GM19452 (cell line): ENCODE measurements around the gene FSTL4.

Source experiments
- ATAC-seq: cut with Tn5 transposase; IDR thresholded peaks from one replicate; pipeline ENCODE4 v1.9.1; 2021; ENCODE audit not compliant: unreplicated experiment

Gene FSTL4

DNA sequence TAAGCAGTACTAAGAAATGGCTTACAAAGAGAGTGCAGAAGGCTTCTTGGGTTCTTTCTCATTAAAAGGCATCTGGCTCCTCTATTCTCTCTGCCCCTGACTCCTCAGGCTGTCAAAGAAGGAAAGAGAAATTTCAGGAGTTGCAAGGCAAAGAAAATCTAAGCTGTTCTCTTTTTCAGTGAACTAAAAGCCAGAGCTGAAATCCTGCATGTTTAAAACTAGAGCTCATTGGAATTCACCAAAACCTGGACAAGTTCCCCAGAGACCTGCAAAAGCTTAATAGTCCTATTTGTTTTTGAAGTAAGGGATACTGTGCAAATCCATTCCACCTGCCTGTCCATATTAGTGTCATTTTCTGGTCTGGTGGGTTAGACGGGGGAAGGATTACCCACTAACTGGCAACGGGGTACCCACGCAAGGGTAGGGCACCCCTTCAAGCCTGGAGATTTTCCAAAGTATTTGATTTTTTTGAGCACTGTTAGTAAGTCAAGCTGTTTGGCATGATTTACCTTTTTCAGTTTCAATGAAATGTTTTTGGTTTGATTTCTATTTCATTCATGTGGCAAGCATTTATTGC, 179.3 kb downstream of the FSTL4 start:
- ATAC-seq, result no peak

DNA sequence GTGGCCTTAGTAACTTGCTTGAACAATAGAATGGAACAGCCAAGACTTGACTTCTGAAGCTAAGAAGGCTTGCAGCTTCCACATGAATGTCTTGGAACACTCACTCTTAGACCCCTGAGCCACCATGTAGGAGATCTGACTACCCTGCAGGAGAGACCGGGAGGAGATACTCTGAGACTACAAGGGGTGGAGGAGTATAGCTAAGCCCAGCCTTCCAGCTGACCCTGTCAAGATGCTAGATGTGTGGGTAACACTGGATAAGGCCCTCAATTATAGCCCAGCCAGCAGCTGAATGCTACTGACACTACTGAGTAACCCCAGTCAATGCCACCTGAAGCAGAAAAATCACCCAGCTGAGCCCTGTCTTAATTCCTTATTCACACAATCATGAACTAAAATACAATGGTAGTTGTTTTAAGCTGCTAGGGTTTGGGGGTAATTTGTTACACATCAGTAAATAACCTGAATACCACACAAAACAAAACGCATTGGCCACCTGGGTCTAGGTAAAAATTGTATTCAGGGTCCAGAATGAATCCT, 180.9 kb downstream of the FSTL4 start:
- ATAC-seq, result no peak

DNA sequence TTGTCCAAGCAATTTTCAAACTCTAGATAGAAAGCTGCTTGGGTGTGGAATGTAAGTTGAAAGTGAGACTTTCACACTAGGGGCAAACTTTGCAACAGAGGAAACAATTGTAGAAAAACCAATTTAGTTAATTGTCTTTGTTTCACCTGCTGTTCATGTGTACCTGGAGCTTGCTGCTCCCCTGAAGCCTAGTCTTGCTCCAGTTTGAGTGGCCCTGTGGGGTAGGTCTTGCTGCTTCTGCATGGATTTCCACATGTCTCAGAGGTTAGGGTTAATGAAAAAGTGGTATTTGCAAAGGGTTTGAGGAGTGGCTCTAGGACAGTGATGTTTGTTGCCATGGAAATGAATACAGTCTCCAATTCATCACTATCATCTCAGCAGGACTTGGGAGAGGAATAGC, 182.2 kb downstream of the FSTL4 start:
- ATAC-seq, result no peak

DNA sequence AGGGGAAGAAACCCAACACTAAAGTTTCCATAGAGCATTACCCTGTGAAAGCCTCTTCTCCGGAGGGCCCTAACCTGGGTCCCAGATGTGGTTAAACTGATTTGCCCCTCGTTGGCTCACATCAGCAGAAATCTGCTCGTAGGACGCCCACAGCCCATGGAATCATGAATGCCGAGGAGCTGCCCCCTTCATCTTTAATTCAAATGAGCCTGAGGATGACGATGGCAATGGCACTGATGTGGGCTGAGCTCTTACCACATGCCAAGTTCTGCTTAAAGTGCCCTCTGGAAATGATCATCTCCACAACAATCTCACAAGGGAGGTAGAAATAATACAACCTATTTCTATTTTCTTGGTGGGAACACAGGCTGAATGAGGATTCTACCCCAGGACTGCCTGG, 183.3 kb downstream of the FSTL4 start:
- no peak for ATAC-seq

DNA sequence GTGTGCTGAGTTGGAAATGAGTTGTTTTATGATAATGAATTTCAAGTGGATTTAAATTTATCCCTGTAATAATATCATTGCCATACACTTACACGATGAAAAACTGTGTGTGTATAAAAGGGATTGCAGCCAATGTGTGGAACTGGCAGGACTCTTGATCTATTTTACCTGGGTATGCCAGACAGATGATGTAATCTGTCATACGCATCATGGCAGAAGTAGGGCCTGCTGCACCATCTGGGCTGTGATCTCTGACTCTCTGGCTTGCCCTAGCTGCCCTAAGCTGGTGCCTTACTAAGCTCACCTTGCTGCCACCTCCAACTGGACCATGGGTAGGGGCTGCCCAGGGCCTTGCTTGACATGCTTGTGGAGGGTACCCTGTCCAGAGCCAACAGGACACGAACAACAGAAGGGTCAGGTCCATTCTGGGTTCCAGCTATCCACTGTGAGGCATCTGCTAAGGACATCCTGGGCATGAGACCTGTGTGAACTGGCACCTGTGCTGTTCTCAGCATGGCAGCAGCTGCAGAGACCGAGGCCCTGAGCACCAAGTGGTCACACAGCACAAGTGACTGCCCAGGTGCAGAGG, 184.2 kb downstream of the FSTL4 start:
- ATAC-seq, result no peak

DNA sequence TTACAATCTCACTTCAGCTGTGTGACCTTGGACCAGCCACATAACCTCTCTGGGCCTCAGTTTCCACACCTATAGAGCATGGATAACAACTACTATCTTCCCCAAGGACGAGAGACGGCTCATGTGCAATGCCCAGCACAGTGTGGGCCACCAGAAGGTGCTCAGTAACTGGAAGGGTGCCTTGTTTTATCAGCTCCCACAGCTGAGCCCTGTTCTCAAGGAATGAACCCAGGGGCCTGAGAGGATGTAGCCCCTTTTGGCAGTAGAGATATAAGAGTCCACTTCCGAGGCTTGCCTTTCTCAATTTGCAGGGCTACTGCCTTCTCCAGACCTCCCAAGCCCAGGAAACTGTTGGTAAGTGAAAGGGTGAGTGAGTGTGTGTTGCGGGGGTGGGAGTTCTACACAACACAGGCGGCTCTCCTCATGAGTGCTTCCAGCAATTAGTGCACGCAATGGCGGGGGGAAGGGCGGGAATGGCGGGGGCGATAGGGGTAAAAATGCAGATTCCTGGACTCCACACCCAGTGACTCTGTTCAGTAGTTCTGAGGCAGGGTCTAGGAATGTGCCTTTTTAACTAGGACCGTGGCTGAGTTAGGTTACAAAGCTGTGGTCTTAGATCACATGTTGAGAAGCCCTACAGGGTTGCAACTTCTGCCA, 185.1 kb downstream of the FSTL4 start:
- no peak for ATAC-seq

DNA sequence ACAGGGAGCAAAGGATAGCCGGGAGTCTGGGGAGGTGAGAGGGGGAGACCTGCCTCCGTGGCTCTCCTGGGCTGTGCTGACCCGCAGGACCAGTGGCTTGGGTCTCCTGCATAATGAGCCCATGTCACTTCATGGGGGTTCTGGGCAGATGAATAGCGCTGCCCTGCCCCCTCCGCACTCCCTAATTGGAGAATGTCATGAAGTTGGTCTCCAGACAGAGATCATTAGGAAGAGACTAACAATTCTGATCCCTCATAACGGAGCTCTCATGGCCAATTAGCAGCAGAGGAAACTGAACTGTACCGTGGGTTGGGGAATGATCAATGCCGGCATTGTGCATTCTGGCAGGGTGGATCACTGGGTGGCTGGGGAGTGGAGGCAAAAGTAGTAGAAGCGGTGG, 186.1 kb downstream of the FSTL4 start:
- ATAC-seq, result no peak

DNA sequence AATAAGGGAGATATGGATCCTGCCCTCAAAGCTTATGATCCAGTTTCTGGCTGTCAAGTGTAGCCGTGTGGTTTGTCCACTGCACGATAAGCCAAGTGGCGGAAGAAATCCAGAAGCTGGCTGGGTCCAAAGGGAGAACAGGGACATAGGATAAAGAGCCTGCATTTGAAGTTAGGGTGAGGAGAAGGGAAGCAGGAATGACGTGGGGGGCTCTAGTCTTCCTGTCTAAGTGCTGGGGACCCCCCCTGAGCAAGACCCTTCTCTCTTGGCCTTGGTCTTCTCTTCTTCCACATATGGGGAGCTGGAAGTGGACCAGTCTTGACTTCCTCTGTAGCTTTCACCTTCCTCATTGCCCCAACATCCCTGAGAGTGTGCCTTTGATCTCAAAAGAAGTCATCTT, 186.6 kb downstream of the FSTL4 start:
- ATAC-seq, result no peak

DNA sequence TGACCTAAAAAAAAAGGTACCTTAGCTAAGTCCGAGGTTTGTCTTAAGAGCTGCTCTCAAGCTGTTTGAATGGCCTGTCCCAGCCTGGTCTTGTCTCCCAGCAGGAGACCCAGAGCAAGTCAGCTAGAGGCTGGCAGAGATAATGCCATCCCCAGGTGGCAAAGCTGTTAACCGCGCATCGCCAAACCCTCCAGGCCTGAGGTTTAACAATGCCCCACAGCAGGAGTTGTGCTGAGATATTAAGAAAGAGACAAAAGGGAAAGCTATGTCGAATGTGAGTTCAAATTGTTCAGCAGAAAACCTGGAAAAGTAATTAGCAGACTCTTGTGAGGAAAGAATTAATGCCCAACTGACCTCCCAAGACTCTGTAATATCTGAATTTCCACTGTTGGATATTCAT, 187.1 kb downstream of the FSTL4 start:
- ATAC-seq, result no peak

DNA sequence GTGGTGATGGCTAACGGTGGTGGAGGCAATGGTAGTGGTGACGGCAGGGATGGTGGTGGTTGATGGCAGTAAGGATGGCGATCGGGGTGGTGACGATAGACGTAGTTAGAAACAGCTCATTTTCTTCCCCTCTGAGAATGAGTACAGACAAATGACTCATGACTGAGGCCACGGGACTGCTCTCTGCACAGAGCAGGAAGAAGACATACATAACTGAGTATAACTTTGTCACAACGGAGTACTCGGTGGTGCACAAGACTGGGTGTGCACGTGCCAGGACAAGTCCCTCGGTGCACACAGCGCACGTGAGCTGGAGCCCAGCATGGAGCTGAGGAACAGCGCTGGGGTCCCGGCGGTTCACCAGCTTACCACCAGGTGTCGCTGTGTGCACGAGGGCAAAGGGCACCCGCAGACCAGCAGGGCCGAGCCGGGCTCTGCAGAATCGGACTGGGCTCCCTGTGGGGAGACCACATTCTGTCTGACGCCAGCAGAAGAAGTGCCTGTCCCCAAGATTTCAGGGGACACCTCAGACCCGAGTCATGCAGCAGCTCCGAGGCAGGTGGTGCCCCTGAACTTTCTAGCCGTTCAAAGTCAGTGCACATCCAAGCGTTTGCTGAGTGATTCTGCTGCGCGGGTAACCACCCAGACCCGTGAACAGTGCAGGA, 188.6 kb downstream of the FSTL4 start:
- peak; percentile 75 for ATAC-seq

DNA sequence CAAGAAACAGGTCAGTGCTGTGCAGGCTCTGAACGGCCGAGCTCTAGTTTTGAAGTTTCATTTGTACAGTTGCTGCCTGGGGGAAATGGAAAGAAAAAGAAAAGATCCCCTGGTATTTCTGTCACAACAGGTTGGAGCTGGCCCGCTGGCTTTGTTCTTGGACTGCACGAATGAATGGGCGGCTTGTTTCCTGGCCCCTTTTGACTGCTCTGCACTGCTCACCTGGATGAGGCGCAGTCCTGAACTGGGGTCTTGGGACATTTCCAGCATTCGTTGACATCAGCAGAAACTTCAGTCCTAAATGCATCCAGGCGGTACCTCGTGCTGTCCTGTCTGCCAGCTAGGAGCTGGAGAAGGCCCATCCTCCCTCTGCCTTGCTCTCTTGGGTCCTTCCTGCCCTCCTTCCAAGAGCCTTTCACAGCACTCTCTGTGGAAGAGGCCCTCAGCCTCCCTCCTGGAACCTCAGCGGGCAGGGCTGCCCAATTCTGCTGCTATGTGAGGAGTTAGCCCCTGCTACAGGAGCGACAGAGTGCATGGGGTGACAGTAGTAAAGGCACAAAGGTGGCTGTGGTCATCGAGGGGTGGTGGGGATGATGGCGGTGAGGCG, 189.2 kb downstream of the FSTL4 start:
- no peak for ATAC-seq

DNA sequence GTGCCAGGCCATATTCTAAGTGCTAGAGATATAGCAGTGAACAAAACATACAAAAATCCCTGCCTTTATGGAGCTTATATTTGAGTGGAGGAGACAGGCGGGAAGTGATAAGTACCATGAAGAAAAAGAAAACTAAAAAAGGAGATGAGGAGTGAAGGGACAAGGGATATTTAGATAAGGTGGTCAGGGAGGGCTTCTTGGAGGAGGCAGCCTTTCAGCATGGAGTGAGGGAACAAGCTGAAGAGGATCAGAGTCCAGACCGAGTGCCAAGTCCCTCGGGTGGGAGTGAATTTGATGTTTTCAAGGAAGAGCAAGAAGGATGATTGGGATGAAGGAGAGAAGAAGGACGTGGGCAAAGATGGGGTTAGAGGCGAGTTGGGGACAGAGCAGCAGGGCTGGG, 190.5 kb downstream of the FSTL4 start:
- ATAC-seq, result no peak

DNA sequence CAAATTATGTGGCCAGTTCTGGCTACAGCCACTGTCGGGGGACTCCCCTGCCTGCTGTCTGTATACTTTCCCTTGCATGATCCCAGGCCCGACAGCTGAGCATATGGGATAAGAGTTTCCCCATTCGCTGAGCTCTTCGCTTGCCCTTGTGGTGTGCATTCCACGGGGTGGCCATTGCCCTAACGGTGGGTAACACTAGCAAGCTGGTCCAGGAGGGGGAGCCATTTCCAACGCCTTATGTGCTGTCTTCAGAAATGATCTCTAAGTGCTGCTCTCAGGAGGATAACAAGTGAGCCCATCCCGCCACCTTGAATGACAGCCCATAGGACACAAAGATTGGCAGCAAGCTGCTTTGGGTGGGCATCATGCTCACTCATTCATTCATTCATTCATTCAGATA, 190.9 kb downstream of the FSTL4 start:
- no peak for ATAC-seq

DNA sequence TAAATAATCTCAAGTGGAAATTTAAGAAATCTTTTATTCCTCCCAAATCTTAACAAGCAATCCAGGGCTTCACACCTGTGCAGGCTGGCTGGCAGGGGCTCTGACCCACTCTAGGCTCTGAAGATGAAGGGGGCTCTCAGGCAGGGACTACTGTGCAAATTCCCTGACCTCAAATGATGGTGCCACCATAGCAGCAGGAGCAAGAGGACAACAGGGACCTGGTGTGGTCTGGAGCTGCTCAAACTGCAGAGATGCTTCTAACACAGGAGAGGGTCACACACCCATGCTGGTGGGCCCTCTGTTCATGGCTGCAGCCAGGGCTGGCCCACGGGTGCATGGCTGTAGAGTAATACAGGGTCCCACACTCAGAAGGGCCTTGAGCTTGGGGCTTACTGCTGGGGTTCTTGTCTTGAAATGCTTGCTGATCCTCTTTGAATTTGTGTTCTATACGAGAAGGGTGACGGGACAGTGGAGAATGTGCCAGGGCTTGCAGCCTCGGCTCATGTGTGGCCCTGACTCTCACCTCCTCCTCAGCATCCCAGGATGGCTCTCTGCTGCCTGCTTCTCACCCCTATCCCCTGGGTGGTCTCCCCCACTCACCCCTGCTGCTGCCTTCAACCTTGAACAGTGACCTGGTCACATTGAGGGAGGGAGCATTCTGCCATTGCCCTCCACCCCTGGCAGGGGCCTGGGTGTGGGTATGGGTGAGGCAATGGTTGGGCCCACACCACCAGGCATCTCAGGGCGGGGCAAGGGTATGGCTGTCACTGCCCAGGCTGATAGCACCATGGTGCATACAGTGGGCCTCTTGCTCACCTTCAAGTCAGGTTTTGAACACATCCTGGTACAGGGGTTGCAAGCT, 191.7 kb downstream of the FSTL4 start:
- ATAC-seq, result no peak

DNA sequence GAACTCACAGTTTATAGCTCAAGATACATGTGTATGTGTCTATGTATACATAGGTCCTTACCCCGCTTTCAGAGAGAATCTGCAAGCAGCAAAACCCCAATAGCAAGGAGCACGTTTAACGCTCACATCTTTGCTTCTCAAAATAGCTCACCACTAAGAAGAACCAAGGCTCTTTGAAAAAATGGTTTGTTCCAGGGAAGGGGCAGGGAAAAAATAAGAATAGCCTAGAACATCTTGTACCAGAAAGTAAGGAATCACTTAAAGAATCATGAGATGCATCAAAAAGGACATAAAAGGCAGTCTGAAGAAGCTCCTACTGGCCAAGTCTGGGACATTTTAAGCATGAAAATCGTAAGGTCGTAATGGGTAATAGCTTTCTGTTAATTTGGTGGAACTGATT, 196.4 kb downstream of the FSTL4 start:
- no peak for ATAC-seq

DNA sequence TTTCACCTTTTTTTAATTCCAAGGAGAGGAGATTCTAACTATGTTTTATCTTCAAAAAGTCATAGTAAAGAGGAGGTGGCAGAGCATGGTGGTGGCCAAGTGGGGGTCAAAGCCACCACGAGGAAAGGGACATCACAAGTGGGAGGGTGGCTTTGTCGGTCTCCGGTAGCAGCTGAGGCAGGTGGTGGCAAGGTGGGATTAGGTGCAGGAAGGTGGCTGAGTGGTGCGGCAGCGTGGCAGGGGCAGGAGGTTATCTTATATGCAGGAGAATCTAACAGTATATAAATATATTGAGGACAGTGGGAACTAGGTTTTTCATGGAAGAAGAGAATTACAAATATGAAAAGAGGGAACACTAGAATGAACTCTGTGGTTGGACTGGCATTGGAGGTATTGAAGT, 196.8 kb downstream of the FSTL4 start:
- ATAC-seq, result no peak

DNA sequence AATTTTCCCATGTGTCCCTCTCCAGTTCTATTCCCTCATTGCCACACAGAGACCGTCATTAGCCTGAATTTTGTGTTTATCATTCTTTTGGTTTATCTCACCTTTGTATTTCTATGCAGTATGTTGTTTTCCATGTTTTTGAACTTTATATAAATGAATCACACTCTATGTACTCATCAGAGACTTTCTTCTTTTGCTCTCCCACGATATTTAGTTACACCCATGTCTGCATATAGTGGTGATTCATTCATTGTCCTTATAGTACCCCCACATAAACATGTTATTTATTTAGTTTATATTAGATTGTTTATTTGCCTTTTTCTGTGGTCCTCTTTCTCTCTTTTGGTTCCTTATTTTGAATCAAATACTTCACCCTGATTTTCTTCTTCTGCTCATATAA, 199.7 kb downstream of the FSTL4 start:
- no peak for ATAC-seq

DNA sequence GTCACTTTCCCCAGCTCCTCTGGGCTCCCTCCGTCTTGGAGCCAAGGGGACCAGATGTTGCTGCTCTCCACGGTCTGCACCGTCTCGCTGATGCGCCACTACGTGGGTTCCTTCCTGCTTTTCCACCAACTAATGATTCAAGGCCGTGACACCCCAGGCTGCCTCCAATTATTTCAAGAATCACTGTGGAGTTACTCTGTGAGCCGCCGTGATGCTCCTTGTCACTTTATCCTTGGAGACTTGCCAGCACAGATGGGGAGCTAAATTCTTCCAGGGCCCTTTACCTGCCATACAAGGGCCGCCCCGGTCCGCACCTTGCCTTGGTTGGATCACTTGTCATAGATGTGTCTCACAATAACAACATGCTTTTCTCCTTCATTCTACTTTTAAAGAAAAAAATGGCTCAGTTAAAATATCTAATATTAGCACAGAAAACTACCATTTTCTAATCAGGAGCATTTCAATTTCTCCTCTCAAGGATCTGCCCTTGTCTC, 202.0 kb downstream of the FSTL4 start:
- no peak for ATAC-seq

DNA sequence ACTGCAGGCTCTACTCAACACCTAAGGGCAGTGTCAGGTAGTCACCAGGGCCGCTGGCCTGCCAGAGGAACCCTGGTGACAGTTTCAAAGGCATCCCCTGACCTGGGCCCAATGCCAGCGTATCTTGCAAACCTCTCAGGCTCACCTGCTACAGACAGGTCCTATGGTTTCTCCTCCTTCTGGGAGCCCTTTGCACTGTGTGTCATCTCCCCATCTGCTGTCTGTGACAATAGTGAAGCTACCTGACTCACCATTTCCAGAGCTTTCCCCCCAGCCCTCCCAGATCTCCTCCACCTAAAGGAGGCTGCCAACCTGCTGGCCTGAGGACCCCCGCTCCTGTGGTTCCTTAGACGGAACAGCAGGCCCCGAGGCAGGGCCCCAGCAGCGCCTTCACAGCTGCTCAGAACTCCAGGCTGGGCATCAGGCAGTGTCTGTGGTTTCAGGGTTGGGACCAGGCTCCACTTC, 203.1 kb downstream of the FSTL4 start:
- no peak for ATAC-seq

DNA sequence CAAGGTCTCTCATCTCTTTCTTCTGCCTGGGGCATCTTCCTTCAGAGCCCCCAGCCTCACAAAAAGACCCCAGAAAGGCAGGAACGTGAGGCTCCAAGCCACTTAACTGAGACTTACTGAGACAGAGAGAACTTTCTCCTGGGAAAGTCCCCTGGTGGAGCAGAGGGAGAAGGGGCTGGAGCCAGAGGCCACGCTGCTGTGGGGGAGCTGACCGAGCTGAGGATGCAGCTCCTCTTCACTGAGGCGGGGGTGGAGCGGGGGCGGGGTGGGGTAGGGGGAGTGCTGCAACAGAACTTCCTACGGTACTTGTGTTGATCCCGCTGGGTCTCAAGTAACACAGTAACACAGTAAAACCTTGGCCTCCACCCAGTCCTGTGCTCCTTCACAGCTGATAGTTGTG, 204.0 kb downstream of the FSTL4 start:
- no peak for ATAC-seq
